GM18951 (cell line): ENCODE data around the gene ABCA7.

Experiments used
- POLR2A ChIP-seq: IDR thresholded peaks from 4 replicates; pipeline ENCODE4 v1.6.1; 2011; ENCODE audit warnings: mild to moderate bottlenecking; ENCODE audit not compliant: insufficient read length, insufficient read depth; ENCODE audit errors: extremely low read depth
- in situ Hi-C: fragments of 300-500 bp; cut with MboI; formaldehyde crosslinking; loops from one replicate; pipeline ENCODE4 v1.12.0; 2022; ENCODE audit warnings: low sequenced_read_pairs, mixed read lengths, inconsistent platforms; ENCODE audit not compliant: unreplicated experiment

Gene ABCA7

DNA sequence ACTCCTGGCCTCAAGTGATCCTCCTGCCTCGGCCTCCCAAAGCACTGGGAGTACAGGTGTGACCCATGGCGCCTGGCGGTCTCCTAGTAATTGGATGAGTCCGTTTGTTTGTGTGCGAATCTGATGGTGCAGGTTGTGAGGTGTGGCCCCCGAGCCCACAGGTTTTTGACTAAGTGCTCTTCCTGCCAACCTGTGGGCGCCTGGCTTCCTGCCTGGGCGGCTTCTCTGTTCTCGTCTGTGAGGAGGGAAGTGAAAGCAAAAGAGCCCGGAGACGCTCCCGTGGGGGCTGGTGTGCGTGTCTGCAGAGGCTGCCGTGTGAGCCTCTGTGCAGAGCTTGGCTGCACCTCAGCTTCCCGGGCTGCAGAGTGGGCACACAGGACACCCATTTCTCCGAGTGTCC lies 37.0 kb downstream of the ABCA7 start:
- in situ Hi-C loops, result no loop called here
- TF ChIP-seq POLR2A, result peak; percentile 35

DNA sequence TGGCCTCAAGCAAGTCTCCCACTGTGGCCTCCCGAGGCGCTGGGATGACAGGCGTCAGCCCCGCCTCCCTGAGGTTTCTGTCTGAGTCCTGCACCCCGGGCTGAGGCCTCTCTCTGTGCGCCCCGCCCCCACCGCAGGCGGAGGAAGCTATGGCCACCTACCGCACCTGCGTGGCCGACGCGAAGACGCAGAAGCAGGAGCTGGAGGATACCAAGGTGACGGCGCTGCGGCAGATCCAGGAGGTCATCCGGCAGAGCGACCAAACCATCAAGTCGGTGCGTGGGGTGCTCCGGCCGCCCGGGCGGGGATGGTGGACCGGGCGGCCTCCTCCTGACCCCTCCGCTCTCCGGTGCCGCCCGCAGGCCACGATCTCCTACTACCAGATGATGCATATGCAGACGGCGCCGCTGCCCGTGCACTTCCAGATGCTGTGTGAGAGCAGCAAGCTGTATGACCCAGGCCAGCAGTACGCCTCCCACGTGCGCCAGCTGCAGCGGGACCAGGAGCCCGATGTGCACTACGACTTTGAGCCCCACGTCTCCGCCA lies 39.7 kb downstream of the ABCA7 start:
- TF ChIP-seq POLR2A, result no peak
- in situ Hi-C loops, result no loop called here

DNA sequence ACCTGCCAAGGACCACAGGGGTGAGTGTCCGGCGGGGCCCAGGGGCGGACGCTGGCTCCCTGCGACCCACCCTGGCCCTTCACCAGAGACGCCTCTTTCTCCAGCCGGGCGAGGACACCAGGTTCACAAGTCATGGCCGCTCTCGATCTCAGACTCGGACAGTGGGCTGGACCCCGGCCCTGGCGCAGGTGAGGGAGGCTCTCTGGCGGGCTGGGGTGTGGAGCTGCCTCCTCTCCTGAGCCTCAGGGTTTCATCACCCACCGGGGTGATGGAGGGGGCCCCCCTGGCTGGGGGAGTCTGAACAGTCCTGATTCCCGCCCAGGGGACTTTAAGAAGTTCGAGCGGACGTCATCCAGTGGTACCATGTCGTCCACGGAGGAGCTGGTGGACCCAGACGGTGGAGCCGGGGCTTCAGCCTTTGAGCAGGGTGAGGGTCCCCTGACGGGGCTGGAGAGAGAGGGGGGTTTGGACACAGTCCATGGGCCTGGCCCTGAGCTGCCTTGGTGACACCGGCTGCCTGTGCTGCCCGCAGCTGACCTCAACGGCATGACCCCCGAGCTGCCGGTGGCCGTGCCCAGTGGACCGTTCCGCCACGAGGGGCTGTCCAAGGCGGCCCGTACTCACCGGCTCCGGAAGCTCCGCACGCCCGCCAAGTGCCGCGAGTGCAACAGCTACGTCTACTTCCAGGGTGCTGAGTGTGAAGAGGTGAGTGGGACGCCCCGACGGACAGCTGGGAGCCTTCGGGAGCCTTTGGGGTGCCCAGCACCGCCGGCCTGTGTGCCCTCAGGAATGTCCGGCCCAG lies 40.7 kb downstream of the ABCA7 start:
- no peak for TF ChIP-seq POLR2A
- in situ Hi-C loops, result no loop called here

DNA sequence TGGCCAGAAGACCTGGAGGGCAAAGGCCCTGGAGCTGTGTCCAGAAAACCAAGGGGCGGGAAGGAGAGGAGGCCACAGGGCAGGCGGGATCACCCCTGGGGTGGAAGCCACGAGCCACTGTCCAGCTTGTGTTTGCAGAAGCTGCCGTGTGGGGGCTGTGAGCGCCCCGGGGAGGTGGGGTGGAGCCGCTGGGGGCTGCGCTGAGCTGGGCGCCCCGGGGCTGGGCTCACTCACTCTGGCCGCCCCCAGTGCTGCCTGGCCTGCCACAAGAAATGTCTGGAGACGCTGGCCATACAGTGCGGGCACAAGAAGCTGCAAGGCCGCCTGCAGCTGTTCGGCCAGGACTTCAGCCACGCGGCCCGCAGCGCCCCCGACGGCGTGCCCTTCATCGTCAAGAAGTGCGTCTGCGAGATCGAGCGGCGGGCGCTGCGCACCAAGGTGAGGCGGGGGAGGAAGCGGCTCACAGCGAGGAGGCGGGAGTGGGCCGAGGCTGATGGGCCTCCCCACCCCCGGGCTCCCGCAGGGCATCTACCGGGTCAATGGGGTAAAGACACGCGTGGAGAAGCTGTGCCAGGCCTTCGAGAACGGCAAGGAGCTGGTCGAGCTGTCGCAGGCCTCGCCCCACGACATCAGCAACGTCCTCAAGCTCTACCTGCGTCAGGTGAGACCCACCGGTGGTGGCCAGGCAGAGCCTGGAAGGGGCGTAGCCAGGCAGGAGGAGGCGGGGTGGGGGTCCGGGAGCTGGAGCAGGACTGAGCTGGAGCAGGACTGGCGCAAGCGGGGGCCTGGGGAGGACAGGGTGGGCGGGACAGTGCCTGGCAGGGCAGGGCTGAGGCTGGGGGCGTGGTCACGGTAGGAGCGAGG lies 41.6 kb downstream of the ABCA7 start:
- in situ Hi-C loops, result no loop called here
- TF ChIP-seq POLR2A, result no peak

DNA sequence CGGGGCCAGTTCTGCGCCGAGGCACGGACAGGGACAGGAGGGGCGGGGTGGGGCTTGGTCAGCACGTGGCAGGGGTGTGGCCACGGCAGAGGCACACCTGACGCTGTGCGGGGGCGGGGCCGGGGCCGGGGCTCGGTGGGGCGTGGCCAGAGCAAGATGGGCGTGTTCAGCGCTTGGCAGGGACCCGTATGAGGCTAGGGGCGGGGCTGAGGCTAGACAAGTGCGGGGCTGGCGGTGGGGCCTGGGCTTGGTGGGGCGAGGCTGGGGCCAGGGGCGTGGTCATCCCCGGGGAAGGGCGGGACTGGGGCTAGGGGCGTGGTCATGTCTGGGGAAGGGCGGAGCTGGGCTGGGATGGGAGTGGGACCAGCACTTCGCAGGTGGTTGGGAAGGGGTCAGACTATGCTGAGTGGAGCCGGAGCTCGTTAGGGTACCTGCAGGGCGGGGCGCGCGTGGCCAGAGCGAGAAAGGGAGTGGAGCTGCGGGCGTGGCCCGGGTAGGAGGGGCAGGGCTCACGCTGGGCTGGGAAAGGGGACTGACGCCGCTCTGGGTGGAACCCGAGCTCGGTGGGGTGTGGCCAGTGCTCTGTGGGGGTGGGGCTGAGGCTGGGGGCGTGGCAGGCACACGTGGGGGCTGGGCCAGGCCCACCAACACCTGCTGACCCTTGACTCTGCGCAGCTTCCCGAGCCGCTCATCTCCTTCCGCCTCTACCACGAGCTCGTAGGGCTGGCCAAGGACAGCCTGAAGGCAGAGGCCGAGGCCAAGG lies 42.4 kb downstream of the ABCA7 start:
- in situ Hi-C loops, result no loop called here
- no peak for TF ChIP-seq POLR2A

DNA sequence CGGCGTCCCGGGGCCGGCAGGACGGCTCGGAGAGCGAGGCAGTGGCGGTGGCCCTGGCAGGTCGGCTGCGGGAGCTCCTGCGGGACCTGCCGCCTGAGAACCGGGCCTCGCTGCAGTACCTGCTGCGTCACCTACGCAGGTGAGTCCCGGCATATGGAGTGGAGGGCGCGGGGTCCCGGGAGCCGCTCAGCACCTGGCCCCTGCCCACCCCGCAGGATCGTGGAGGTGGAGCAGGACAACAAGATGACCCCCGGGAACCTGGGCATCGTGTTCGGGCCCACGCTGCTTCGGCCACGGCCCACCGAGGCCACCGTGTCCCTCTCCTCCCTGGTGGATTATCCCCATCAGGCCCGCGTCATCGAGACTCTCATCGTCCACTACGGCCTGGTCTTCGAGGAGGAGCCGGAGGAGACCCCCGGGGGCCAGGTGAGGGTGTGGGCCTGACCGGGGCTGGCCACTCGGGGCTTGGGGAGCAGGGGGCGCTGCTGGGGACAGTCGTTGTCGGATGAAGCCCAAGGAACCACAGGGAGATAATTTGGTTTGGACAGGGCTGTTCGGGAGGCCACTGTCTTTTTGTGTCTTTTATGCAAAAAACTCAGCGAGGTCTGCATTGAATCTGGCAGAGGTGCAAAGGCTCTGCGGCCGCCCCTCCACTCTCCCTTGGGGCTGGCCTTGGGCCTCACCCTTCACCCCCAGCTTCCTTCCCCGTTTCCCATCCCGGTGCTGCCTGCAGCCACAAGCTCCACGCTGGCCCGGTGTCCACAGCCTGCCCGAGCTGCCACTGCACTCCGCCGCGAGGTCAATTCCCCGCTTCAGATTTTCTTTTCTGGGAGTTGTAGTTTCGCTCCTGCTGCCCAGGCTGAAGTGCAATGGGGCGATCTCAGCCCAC lies 43.3 kb downstream of the ABCA7 start:
- in situ Hi-C loops, result no loop called here
- no peak for TF ChIP-seq POLR2A

DNA sequence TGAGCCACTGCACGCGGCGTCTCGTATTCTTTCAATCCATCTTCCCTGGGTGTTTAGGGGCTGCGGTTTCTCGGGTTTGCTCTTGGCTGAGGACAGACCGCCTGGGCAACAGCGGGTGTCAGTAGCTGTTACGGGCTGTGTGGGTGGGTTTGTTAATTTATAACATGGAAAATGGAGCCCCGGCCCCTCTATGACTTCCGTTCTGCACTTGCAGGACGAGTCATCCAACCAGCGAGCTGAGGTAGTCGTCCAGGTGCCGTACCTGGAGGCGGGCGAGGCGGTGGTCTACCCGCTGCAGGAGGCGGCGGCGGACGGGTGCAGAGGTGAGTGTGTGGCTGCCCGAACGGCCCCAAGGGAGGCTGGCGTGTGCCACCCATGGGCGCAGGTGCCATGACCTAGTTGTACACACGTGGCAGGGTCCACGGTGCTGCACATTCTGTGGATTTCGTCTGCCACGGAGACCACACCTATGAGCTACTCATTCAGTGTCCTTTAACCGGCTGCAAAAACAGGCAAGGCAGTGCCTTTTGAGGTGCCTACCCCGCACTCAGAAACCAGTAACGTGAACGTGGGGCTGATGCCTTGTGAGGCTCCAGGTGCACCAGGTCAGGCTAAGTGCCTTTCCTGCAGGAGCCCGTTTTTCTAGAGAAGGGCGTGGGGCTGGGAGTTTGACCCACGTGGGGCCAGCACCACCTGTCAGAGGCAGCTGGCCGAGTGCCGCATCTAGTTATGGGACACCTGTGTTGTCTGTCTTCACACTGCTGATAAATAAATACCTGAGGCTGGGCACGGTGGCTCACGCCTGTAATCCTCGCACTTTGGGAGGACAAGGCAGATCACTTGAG lies 44.3 kb downstream of the ABCA7 start:
- in situ Hi-C loops, result no loop called here
- peak; percentile 0 for TF ChIP-seq POLR2A

DNA sequence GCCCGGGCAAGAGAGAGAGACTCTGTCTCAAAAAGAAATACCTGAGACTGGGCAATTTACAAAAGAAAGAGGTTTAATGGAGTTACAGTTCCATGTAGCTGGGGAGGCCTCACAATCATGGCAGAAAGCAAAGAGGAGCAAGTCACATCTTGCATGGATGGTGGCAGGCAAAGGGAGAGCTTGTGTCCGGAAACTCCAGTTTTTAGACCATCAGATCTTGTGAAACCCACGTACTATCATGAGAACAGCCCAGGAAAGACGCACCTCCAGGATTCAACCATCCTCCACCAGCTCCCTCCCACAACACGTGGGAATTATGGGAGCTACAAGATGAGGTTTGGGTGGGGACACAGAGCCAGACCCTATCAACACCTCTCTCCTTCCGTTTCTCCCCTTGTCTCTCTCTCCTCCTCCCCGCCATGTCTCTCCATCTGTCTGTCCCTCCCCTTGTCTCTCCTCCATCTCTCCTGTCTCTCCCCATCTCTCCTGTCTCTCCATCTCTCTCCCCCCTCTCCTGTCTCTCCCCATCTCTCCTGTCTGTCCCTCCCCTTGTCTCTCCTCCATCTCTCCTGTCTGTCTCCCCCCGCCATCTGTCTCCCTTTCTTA lies 45.2 kb downstream of the ABCA7 start:
- TF ChIP-seq POLR2A, result no peak
- in situ Hi-C loops, result no loop called here

DNA sequence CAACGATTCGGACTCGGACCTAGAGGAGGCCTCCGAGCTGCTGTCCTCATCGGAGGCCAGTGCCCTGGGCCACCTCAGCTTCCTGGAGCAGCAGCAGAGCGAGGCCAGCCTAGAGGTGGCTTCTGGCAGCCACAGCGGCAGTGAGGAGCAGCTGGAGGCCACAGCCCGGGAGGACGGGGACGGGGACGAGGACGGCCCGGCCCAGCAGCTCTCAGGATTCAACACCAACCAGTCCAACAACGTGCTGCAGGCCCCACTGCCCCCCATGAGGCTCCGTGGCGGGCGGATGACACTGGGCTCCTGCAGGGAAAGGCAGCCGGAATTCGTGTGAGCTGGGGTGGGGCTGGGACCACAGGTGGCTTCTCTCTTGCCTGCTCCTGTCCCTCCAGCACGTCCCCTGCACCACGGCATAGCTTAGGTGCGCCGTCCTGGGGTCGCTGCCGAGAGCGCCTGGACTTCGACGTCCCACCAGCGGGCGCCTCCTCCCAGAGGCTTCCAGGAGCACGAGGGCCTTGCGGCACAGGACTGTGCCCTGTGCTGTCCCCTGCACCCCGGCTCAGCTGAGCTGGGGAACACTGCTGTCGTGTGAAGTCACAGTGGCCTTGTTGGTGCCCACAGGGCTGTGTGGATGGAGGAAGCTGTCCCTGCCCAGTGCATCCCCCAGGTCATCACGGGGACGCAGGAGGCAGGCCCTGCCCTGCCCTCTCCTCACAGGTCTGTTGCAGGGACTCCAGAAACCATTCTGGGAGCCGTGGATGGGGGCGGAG lies 46.0 kb downstream of the ABCA7 start:
- peak; percentile 7 for TF ChIP-seq POLR2A
- in situ Hi-C loops, result no loop called here

DNA sequence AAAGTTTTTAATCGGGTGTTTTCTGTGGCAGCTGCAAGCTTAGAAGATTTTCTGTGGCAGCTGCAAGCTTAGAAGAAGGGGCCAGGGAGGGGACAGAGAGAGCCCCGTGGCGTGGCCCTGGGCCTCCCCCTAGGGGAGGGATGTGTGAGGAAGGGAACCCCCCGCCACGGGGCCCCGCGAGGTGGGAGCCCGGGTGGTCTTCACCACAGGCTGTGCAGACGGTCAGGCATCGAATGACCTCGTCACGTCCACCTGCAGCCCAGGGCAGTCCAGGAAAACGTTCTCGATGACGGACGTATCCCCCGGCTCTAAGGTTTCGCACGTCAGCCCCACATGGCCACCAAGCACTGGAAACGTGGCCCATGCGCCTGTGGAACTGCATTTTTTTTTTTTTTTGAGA lies 46.7 kb downstream of the ABCA7 start:
- in situ Hi-C loops, result no loop called here
- TF ChIP-seq POLR2A, result peak; percentile 21
